A549 (cell line): Measurements from ENCODE around the gene MCRIP1.

Source experiments
- BCL3 ChIP-seq: fragments of >200 bp; sonication (Bioruptor Twin); formaldehyde crosslinking; IDR thresholded peaks from 3 replicates; pipeline ENCODE4 v1.6.1; 2016
- BHLHE40 ChIP-seq: IDR thresholded peaks from 2 replicates; pipeline ENCODE4 v1.6.1; 2012; ENCODE audit warnings: low read depth, low read length, inconsistent platforms
- CEBPB ChIP-seq, 2 experiments: fragments of >200 bp in 1 of 2; sonication (Bioruptor Twin) in 1 of 2; formaldehyde crosslinking in 1 of 2; IDR thresholded peaks; 2 replicates each; pipeline ENCODE4 v1.6.1; 2012 to 2016
- E2F6 ChIP-seq: IDR thresholded peaks from 2 replicates; pipeline ENCODE4 v1.6.1; 2012; ENCODE audit warnings: low read depth, borderline replicate concordance
- EP300 ChIP-seq, 2 experiments: fragments of >200 bp; sonication (Bioruptor Twin); formaldehyde crosslinking; IDR thresholded peaks; 2 replicates in 1 of 2; 3 replicates in 1 of 2; pipeline ENCODE4 v1.6.1; 2016 to 2017
- FOXS1 ChIP-seq: fragments of 250-450 bp; sonication (Bioruptor Pico); IDR thresholded peaks from 2 replicates; pipeline ENCODE4 v1.5.0; 2020; ENCODE audit warnings: mild to moderate bottlenecking, moderate library complexity
- HDAC2 ChIP-seq: fragments of 200-600 bp; sonication (generic); IDR thresholded peaks from 2 replicates; pipeline ENCODE4 v1.6.1; 2016
- HOXA7 ChIP-seq: fragments of 250-450 bp; sonication (Bioruptor Pico); IDR thresholded peaks from 2 replicates; pipeline ENCODE4 v1.5.0; 2020; ENCODE audit warnings: mild to moderate bottlenecking, moderate library complexity
- JUNB ChIP-seq: fragments of >200 bp; sonication (Bioruptor Twin); formaldehyde crosslinking; IDR thresholded peaks from 2 replicates; pipeline ENCODE4 v1.6.1; 2016
- POLR2A ChIP-seq: IDR thresholded peaks from 2 replicates; pipeline ENCODE4 v1.6.1; 2012; ENCODE audit warnings: mild to moderate bottlenecking, low read length
- RAD21 ChIP-seq, 2 experiments: fragments of >200 bp in 1 of 2; sonication (Bioruptor Twin) in 1 of 2; formaldehyde crosslinking in 1 of 2; IDR thresholded peaks in 1 of 2; conservative IDR thresholded peaks in 1 of 2; 2 replicates in 1 of 2; 3 replicates in 1 of 2; pipeline ENCODE4 v1.6.1; 2012 to 2018; ENCODE audit warnings: inconsistent platforms in 1 of 2
- USF2 ChIP-seq: fragments of 450-650 bp; IDR thresholded peaks from 2 replicates; pipeline ENCODE4 v1.6.1; 2014; ENCODE audit warnings: antibody characterized with exemption
- TF ChIP-seq, protein P1 (sequence below): fragments of >200 bp; sonication (Bioruptor Twin); formaldehyde crosslinking; IDR thresholded peaks from 3 replicates; pipeline ENCODE4 v1.5.1; 2016

GRCh38 chr17:81802856-81803643 is 30.0 kb downstream of the MCRIP1 start:
- no peak for TF ChIP-seq JUNB
- TF ChIP-seq EP300 (IDR thresholded peaks at IDR 0.05) = no peak
- TF ChIP-seq POLR2A = no peak
- TF ChIP-seq, protein P1, sequence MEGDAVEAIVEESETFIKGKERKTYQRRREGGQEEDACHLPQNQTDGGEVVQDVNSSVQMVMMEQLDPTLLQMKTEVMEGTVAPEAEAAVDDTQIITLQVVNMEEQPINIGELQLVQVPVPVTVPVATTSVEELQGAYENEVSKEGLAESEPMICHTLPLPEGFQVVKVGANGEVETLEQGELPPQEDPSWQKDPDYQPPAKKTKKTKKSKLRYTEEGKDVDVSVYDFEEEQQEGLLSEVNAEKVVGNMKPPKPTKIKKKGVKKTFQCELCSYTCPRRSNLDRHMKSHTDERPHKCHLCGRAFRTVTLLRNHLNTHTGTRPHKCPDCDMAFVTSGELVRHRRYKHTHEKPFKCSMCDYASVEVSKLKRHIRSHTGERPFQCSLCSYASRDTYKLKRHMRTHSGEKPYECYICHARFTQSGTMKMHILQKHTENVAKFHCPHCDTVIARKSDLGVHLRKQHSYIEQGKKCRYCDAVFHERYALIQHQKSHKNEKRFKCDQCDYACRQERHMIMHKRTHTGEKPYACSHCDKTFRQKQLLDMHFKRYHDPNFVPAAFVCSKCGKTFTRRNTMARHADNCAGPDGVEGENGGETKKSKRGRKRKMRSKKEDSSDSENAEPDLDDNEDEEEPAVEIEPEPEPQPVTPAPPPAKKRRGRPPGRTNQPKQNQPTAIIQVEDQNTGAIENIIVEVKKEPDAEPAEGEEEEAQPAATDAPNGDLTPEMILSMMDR = no peak
- no peak for TF ChIP-seq HDAC2
- no peak for TF ChIP-seq HOXA7 (CRISPR knock-in tag)
- TF ChIP-seq RAD21 (conservative IDR thresholded peaks at IDR 0.05 in 1 of 2, IDR thresholded peaks at IDR 0.05 in 1 of 2) = no peak
- TF ChIP-seq USF2 = no peak
- TF ChIP-seq FOXS1 = no peak
- no peak for TF ChIP-seq BCL3
- TF ChIP-seq E2F6 = no peak
- TF ChIP-seq BHLHE40 = no peak
- no peak for TF ChIP-seq CEBPB (IDR thresholded peaks at IDR 0.05)
